Neural cell (in vitro differentiated cells): Measurements from ENCODE around the gene CHCHD10.

Source experiments
- MXI1 ChIP-seq: fragments of 450-650 bp; conservative IDR thresholded peaks from 2 replicates; pipeline ENCODE4 v1.6.1; 2014; ENCODE audit warnings: antibody characterized with exemption, mild to moderate bottlenecking; ENCODE audit not compliant: poor library complexity, severe bottlenecking
- TF ChIP-seq, protein P1 (sequence below): fragments of 450-650 bp; IDR thresholded peaks from 2 replicates; pipeline ENCODE4 v1.5.1; 2014; ENCODE audit warnings: antibody characterized with exemption, mild to moderate bottlenecking, moderate library complexity; ENCODE audit not compliant: poor library complexity, severe bottlenecking

- TF ChIP-seq, protein P1, sequence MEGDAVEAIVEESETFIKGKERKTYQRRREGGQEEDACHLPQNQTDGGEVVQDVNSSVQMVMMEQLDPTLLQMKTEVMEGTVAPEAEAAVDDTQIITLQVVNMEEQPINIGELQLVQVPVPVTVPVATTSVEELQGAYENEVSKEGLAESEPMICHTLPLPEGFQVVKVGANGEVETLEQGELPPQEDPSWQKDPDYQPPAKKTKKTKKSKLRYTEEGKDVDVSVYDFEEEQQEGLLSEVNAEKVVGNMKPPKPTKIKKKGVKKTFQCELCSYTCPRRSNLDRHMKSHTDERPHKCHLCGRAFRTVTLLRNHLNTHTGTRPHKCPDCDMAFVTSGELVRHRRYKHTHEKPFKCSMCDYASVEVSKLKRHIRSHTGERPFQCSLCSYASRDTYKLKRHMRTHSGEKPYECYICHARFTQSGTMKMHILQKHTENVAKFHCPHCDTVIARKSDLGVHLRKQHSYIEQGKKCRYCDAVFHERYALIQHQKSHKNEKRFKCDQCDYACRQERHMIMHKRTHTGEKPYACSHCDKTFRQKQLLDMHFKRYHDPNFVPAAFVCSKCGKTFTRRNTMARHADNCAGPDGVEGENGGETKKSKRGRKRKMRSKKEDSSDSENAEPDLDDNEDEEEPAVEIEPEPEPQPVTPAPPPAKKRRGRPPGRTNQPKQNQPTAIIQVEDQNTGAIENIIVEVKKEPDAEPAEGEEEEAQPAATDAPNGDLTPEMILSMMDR: no peak
- TF ChIP-seq MXI1: no peak
Observed at GRCh38 chr22:23756891-23757290, 10.9 kb downstream of the CHCHD10 start.
